ENCODE results near the gene SECISBP2. TPM values are rescaled to one million over a fixed set of nuclear protein-coding genes. Genes with fewer than 3 reads are reported as not detected.

The SECISBP2 gene
- total RNA-seq, 1 experiment from 2014 or later: 15.7 TPM

GRCh38 chr9:89315482-89315881, 2.8 kb upstream of the SECISBP2 start:
- H3K4me1 ChIP-seq (ENCODE audit: insufficient read depth, low read length): peaks cover 37% of the 10 kb centered on the region
- BruUV-seq (replicated peaks): no TSS peak

GRCh38 chr9:89317282-89317681, 1.0 kb upstream of the SECISBP2 start:
- Histone ChIP-seq H3K9ac (ENCODE audit: low read length) (peak overlapping the region; percentile 91; the same call in 1 of the 2 replicates), H2AFZ (ENCODE audit: low read length) (no peak overlapping the region), H3K4me1 (ENCODE audit: insufficient read depth, low read length) (peaks cover 37% of the 10 kb centered on the region), H3F3A (ENCODE audit: low read length, unreplicated experiment) (peaks cover 4% of the 10 kb centered on the region), H3K4me3 (ENCODE audit: low read length) (peak overlapping the region; percentile 74; the same call in 1 of the 2 replicates), H3K27me3 (ENCODE audit: low read length) (no peaks in the 10 kb centered on the region), H4K20me1 (ENCODE audit: low read length) (peaks cover 29% of the 10 kb centered on the region), H3K79me2 (ENCODE audit: low read length) (peaks cover 81% of the 10 kb centered on the region), H3K27ac (ENCODE audit: low read length) (peak overlapping the region; percentile 96), H3K9me3 (ENCODE audit: low read length) (no peaks in the 10 kb centered on the region), H3K36me3 (ENCODE audit: low read depth, low read length) (peaks cover 44% of the 10 kb centered on the region), H3K9me2 (replicated peaks; ENCODE audit: low read length) (no peaks in the 10 kb centered on the region), H3K4me2 (ENCODE audit: low read length) (0 out of 2 replicates have a peak overlapping the region, but pooled peaks have one; percentile 6)
- TF ChIP-seq EZH2phosphoT487 (IDR thresholded peaks at IDR 0.05; ENCODE audit: borderline replicate concordance, low read length): no peak
- TF ChIP-seq CTCF (conservative IDR thresholded peaks at IDR 0.05; ENCODE audit: low read depth, low read length): no peak
- no peak for TF ChIP-seq EZH2 (IDR thresholded peaks at IDR 0.05; ENCODE audit: low read length, unreplicated experiment)
- no TSS peak for BruUV-seq (replicated peaks)
- no peak for ATAC-seq
- intact Hi-C loops (cut with micrococcal nuclease): loop anchor here (10.0 kb wide), 1 partner anchor 782 kb away; the partner anchor contains the start of gene NXNL2
- CTCF ChIA-PET: no interaction called here
- POLR2A ChIA-PET (ENCODE audit: unreplicated experiment): no interaction called here
- DNase-seq: no peak

More at GRCh38 chr9:89315482-89315881, 2.8 kb upstream of the SECISBP2 start:
- no peaks in the 10 kb centered on the region for H3K27me3 ChIP-seq (ENCODE audit: low read length)
- no peaks in the 10 kb centered on the region for H3K9me2 ChIP-seq (replicated peaks; ENCODE audit: low read length)
- intact Hi-C loops (cut with micrococcal nuclease): loop anchor here (10.0 kb wide), 1 partner anchor 781 kb away; the partner anchor contains the start of gene NXNL2
- POLR2A ChIA-PET (ENCODE audit: unreplicated experiment): no interaction called here
- CTCF ChIA-PET: no interaction called here
- ATAC-seq (no peak), DNase-seq (no peak)
- H3K4me2 ChIP-seq (ENCODE audit: low read length): 0 out of 2 replicates have a peak overlapping the region, but pooled peaks have one; percentile 16
- H4K20me1 ChIP-seq (ENCODE audit: low read length): peaks cover 36% of the 10 kb centered on the region
- peaks cover 4% of the 10 kb centered on the region for H3F3A ChIP-seq (ENCODE audit: low read length, unreplicated experiment)
- peaks cover 79% of the 10 kb centered on the region for H3K79me2 ChIP-seq (ENCODE audit: low read length)
- no peak overlapping the region for H3K9ac ChIP-seq (ENCODE audit: low read length)
- no peak overlapping the region for H3K27ac ChIP-seq (ENCODE audit: low read length)
- no peaks in the 10 kb centered on the region for H3K9me3 ChIP-seq (ENCODE audit: low read length)
- no peak overlapping the region for H2AFZ ChIP-seq (ENCODE audit: low read length)
- no peak overlapping the region for H3K4me3 ChIP-seq (ENCODE audit: low read length)
- peaks cover 44% of the 10 kb centered on the region; the same call in 1 of the 2 replicates for H3K36me3 ChIP-seq (ENCODE audit: low read depth, low read length)
- TF ChIP-seq EZH2 (IDR thresholded peaks at IDR 0.05; ENCODE audit: low read length, unreplicated experiment) (no peak), CTCF (conservative IDR thresholded peaks at IDR 0.05; ENCODE audit: low read depth, low read length) (no peak), EZH2phosphoT487 (IDR thresholded peaks at IDR 0.05; ENCODE audit: borderline replicate concordance, low read length) (no peak)

Data from PC-3 (cell line).